GM13977 (cell line): ENCODE results near the gene NCF2.
A peak's percentile ranks its signal among the peaks of the same experiment; 100 is the strongest.

ENCODE experiments used
- DNase-seq: peaks from one replicate; pipeline ENCODE4 v3.0.0; 2012; ENCODE audit warnings: low spot score
- in situ Hi-C: fragments of 300-500 bp; cut with MboI; formaldehyde crosslinking; loops from one replicate; pipeline ENCODE4 v1.12.0; 2022; ENCODE audit warnings: low sequenced_read_pairs, low pct_unique_long_range_greater_than_20kb, mixed read lengths, inconsistent platforms; ENCODE audit not compliant: unreplicated experiment
- TF ChIP-seq, protein P1 (sequence below): IDR thresholded peaks from 2 replicates; pipeline ENCODE4 v1.5.1; 2012; ENCODE audit warnings: mild to moderate bottlenecking, control low read depth; ENCODE audit not compliant: insufficient read depth; ENCODE audit errors: extremely low read depth, missing control alignments

NCF2 gene

DNA sequence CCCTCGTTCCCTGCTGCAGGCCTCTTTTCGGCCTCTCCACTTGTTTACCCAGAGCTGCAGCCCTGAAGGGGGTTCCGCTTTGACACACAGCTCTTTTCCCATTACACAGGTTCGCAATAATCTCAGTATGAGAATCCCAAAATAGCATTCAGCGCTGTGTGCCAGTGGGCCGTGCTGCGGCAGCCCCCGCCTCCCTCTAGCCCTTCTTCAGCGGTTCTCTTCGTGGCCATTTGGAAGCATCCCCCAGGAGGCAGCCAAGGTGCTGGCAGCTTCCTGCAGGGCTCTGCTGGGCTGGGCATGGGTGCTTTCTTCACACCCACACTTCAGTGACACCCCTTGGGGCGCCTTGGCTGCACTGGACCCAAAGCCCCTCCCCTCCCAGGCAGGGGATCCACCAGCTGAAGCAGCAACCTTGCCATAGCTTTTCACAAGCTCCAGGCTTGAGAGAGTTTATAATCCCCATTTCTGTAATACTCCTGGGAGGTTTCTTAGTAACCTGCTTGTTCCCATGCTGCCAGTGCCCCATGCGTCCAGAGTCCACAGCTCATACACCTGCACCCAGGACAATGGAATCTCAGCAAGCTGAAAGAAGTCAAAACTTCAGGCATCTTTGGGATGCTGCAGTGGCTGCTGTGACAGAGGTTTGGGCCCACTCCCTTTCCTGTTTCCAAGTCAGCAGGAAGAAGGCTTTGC, 8.1 kb downstream of the NCF2 start:
- TF ChIP-seq, protein P1, sequence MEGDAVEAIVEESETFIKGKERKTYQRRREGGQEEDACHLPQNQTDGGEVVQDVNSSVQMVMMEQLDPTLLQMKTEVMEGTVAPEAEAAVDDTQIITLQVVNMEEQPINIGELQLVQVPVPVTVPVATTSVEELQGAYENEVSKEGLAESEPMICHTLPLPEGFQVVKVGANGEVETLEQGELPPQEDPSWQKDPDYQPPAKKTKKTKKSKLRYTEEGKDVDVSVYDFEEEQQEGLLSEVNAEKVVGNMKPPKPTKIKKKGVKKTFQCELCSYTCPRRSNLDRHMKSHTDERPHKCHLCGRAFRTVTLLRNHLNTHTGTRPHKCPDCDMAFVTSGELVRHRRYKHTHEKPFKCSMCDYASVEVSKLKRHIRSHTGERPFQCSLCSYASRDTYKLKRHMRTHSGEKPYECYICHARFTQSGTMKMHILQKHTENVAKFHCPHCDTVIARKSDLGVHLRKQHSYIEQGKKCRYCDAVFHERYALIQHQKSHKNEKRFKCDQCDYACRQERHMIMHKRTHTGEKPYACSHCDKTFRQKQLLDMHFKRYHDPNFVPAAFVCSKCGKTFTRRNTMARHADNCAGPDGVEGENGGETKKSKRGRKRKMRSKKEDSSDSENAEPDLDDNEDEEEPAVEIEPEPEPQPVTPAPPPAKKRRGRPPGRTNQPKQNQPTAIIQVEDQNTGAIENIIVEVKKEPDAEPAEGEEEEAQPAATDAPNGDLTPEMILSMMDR = no peak
- DNase-seq = no peak
- in situ Hi-C loops = no loop called here

DNA sequence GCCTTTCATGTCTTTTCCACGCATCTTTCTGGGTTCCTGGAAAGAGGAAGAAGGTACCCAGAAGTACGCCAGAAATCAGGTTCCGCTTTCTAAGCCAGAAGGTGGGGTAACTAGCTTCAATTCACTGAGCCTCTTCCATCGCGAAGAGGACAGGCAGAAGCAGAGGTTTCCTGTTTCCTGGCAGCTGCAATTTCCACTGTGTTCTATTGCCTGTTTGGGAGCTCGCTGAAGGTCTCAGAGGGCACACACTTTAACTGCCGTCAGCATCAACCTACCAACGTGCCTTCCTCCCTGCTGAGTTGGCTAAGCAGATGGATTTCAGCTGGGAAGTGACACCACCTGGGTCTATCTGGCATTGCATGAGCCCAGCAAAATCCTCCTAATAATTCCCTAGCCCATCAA, 10.0 kb downstream of the NCF2 start:
- in situ Hi-C loops = no loop called here
- DNase-seq = peak; percentile 41
- TF ChIP-seq, protein P1 = no peak

DNA sequence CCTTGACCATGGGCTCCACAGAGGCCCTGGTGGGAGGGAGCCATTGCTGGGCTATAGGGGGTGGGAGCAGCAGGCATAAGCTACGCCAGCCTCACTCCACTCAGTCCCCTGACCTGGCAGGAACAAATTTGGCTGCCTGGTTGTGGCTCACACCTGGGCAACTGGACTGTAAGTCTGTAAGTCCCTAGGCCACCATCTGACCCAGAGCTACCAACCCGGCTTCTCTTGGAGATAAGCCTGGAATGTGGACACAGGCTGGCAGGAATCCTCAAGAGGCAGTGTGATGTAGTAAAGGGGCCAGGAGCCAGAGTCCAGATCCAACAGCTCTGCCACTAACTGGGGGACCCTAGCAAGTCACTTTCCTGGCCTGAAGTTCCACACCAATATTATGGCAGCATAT, 11.4 kb downstream of the NCF2 start:
- in situ Hi-C loops = no loop called here
- DNase-seq = no peak
- TF ChIP-seq, protein P1 = no peak

DNA sequence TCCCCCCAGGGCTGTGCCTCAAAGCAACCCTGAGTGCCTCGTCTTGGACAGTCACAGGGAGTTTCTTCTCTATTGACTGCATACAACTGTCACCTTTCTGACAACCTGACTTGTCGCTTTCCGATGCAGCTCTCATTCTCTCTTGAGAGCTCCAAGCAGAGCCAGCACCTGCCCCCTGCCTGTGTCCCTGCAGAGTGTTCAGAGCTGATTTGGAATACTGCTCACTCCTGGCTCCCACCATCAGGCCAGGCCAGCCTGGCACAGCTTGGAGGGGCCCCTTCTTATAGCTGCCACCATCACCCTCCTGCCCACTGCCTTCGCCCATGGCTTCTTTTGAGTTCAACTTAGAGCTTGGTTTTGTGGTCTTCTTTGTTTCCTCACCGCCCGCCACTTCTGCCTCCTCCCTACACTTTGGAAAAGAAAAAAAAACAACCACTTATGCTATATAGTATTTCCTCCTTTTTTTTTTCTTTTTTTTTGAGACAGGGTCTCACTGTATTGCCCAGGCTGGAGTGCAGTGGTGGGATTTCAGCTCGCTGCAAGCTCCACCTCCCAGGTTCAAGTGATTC, 12.3 kb downstream of the NCF2 start:
- in situ Hi-C loops = no loop called here
- no peak for DNase-seq
- TF ChIP-seq, protein P1 = no peak

DNA sequence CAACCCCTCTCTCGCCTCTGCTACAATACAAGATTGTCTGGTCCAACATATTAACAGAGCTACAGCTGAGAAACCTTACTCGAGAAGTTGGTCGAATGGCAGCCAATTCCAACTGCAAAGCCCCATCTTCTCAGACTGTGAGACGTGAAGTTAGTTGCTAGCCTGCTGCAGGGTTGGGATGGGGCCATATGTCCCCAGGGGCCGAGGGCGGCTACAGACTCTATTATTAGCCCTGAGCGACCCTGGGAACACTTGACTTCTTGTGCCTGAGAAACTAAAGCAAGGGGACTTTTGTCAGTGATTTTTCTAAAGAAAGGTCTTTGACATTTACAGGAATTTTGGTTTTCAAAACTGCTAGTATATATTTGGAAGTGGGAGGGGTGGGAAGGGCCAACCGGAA, 13.7 kb downstream of the NCF2 start:
- in situ Hi-C loops = no loop called here
- TF ChIP-seq, protein P1 = no peak
- no peak for DNase-seq

DNA sequence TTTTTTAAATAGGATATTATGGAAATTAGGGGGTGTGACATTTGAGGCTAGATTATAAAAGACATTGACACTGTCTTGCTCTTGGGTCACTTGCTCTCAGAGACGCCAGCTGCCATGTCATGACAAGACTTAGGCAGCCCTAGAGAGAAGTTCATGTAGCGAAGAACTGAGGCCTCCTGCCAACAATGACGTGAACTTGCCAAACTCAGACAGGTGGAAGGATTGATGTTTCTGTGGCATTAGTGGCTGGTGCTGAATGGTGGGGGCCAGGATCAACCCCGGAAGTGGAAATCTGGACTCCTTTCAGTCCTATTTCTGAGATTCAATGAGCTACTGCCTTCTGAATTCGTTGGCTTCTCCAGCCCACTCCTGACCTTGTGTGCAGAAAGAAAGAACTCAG, 14.7 kb downstream of the NCF2 start:
- TF ChIP-seq, protein P1 = no peak
- in situ Hi-C loops = no loop called here
- DNase-seq = no peak
